ENCODE measurements around the gene ERF. TPM values are rescaled to one million over a fixed set of nuclear protein-coding genes. Genes with fewer than 3 reads are reported as not detected.
A peak's percentile ranks its signal among the peaks of the same experiment; 100 is the strongest.

The ERF gene
- total and polyA plus RNA-seq, 2 donors (not counting 1 experiment from before 2014, with no cell fraction given), result 48.6 to 51.5 TPM

DNA sequence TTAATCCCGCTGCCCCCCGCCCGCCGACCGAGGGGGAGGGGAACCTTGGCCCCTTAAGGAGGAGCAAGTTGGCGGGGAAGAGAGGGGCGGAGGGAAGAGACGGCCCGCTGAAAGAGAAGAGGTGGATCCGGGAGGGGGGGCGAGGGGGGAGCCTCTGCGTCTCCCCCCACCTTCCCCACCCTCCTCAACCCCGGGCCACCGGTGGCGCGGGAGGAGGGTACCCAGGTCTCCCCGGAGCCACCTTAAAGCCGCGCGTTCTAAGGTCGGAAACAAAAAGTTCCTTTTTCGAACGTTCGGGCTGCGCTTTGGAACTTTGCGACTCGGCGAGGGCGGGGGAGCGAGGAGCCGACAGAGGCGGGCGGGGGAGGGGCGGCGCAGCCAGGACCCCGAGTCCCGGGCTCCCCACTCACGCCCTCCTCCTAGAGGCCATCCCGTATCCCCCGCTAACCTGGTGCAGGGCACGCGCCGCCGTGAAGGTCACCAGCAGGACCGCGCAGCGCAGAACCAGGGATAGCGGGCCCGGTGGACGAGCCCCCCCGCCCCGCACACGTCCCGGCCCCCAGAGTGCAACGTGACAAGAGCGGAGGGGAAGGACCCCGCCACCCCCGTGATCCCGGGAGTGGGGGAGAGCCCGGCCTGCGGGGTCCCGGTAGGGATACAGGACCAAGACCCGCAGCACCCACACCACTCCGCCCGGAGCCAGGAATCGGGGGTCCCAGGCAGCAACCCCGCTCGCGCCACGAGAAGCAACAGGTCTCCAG, 659 bp downstream of the ERF start:
- H3K4me3 ChIP-seq (ENCODE audit: control extremely low read depth in 1 of 5, extremely low read depth in 1 of 5, insufficient read depth in 1 of 5, low read depth in 2 of 5, low read length in 4 of 5), result peak overlapping the region; percentile 35 to 100 (median 99)
- intact Hi-C loops (cut with micrococcal nuclease), result loop anchor here (1.0 kb wide), 2 partner anchors 11 to 29 kb away; no protein-coding TSS in a partner anchor
- H3K27me3 ChIP-seq (replicated peaks in 1 of 4; ENCODE audit: control extremely low read depth in 1 of 4, control insufficient read depth in 3 of 4, insufficient read depth in 4 of 4, low read length in 3 of 4), result peaks cover 0 to 4% (median 0%) of the 10 kb centered on the region in 4 experiments
- WGBS (ENCODE audit: insufficient coverage), result under 1% methylated on average over 42 of the region's 70 CpGs
- H3K9me3 Mint-ChIP-seq (ENCODE audit: insufficient read depth), result no peaks in the 10 kb centered on the region
- H3K9me3 ChIP-seq (ENCODE audit: control extremely low read depth in 1 of 3, control insufficient read depth in 2 of 3, insufficient read depth in 1 of 3, low read length in 2 of 3), result no peaks in the 10 kb centered on the region
- peaks cover 30% of the 10 kb centered on the region for H3K79me2 ChIP-seq (ENCODE audit: control insufficient read depth, insufficient read depth, low read length)
- H3K36me3 ChIP-seq (replicated peaks in 1 of 2; ENCODE audit: control extremely low read depth in 1 of 2, control insufficient read depth in 1 of 2, extremely low read depth in 1 of 2, insufficient read depth in 2 of 2, low read length in 1 of 2), result peaks cover 2 to 10% of the 10 kb centered on the region in 2 experiments
- TF ChIP-seq EZH2 (IDR thresholded peaks at IDR 0.05; ENCODE audit: borderline replicate concordance, insufficient read depth, low read depth, low read length, poor library complexity, severe bottlenecking), result no peak
- TF ChIP-seq, protein P1, sequence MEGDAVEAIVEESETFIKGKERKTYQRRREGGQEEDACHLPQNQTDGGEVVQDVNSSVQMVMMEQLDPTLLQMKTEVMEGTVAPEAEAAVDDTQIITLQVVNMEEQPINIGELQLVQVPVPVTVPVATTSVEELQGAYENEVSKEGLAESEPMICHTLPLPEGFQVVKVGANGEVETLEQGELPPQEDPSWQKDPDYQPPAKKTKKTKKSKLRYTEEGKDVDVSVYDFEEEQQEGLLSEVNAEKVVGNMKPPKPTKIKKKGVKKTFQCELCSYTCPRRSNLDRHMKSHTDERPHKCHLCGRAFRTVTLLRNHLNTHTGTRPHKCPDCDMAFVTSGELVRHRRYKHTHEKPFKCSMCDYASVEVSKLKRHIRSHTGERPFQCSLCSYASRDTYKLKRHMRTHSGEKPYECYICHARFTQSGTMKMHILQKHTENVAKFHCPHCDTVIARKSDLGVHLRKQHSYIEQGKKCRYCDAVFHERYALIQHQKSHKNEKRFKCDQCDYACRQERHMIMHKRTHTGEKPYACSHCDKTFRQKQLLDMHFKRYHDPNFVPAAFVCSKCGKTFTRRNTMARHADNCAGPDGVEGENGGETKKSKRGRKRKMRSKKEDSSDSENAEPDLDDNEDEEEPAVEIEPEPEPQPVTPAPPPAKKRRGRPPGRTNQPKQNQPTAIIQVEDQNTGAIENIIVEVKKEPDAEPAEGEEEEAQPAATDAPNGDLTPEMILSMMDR (IDR thresholded peaks at IDR 0.05), result no peak
- H3K27ac ChIP-seq (ENCODE audit: low read length in 2 of 2), result peak overlapping the region; percentile 85 to 94
- ChIA-PET POLR2A (no interaction called here), CTCF (interaction anchor here (0.6 to 1.0 kb wide), 2 partner anchors 10 to 25 kb away, joined by 3 read pairs; no protein-coding TSS in a partner anchor)
- peak overlapping the region; percentile 85 for H3K4me3 Mint-ChIP-seq
- peaks cover 23 to 41% of the 10 kb centered on the region in 2 donors for H3K4me1 ChIP-seq (ENCODE audit: control insufficient read depth in 2 of 2, insufficient read depth in 2 of 2, low read length in 2 of 2)
- DNase-seq (peak; percentile 91), ATAC-seq (ENCODE audit: low read depth) (peak; percentile 53)
- H4K20me1 ChIP-seq (ENCODE audit: control insufficient read depth, insufficient read depth, low read length, poor library complexity, severe bottlenecking), result peaks cover 26% of the 10 kb centered on the region
- peak overlapping the region; percentile 99 for H3K4me2 ChIP-seq (replicated peaks; ENCODE audit: low read depth, low read length, poor library complexity, severe bottlenecking)
- peak overlapping the region; percentile 95 for H3K9ac ChIP-seq (ENCODE audit: low read length)
- peaks cover 26% of the 10 kb centered on the region for H3K4me1 Mint-ChIP-seq
- peak overlapping the region; percentile 22 for H2AFZ ChIP-seq (ENCODE audit: insufficient read depth, low read depth, low read length, poor library complexity, severe bottlenecking)
- peak overlapping the region; percentile 96 for H3K27ac Mint-ChIP-seq
- no peaks in the 10 kb centered on the region for H3K27me3 Mint-ChIP-seq

All from B cell (primary cell).